Left renal cortex interstitium (tissue), 4 donors: Measurements from ENCODE around the gene ZACN. TPM values are rescaled to one million over a fixed set of nuclear protein-coding genes. Genes with fewer than 3 reads are reported as not detected.

Experiments
- DNase-seq, 4 donors: peaks; one replicate each; pipeline ENCODE4 v3.0.0-alpha.2; 2013; ENCODE audit warnings: low read depth in 4 of 4, low spot score in 2 of 4, missing footprints in 1 of 4
- polyA plus RNA-seq, 4 donors: library from polyadenylated mRNA; unstranded; fragments of 120-200 nt; gene quantifications; one replicate each; pipeline ENCODE4 v1.2.1, GENCODE V29; 2013; ENCODE audit not compliant: insufficient read length in 4 of 4

Gene ZACN
- polyA plus RNA-seq, 4 donors = 14.3 to 25.9 (median 21.9) TPM

- no peak for DNase-seq
Measured at GRCh38 chr17:76125922-76126321, 46.9 kb downstream of the ZACN start.

GRCh38 chr17:76130473-76130872 is 51.5 kb downstream of the ZACN start:
- no peak for DNase-seq

- no peak for DNase-seq
Measured at GRCh38 chr17:76131051-76131691, 52.2 kb downstream of the ZACN start.

GRCh38 chr17:76131692-76132573 is 53.0 kb downstream of the ZACN start:
- no peak for DNase-seq

Other genes starting within 250 kb of the ZACN start
- gene UNC13D, start 234.8 kb upstream of the ZACN start, polyA plus RNA-seq = 1 to 10 TPM; 4.1 to 7.7 (median 5.7) TPM
- 10 to 100 TPM; 79.8 to 92.5 (median 84.8) TPM for gene WBP2, start 223.8 kb upstream of the ZACN start, polyA plus RNA-seq
- gene TRIM47, start 200.6 kb upstream of the ZACN start, polyA plus RNA-seq = 1 to 10 TPM; 5.6 to 7.5 (median 6.6) TPM
- gene TRIM65, start 182.2 kb upstream of the ZACN start, polyA plus RNA-seq = 10 to 100 TPM; 12.2 to 19.6 (median 15.9) TPM
- gene MRPL38, start 174.3 kb upstream of the ZACN start, polyA plus RNA-seq = 100 to 1,000 TPM in 2 of 4 donors, 10 to 100 TPM in 2; 72.9 to 113 (median 94.0) TPM
- 10 to 100 TPM in 2 of 4 donors, 1 to 10 TPM in 2; 5.5 to 16.9 (median 10.8) TPM for gene FBF1, start 138.1 kb upstream of the ZACN start, polyA plus RNA-seq
- gene ACOX1, start 100.0 kb upstream of the ZACN start, polyA plus RNA-seq = 10 to 100 TPM; 28.2 to 37.6 (median 36.2) TPM
- gene TEN1, start 99.9 kb upstream of the ZACN start, polyA plus RNA-seq = 10 to 100 TPM; 19.0 to 32.8 (median 27.4) TPM
- gene CDK3, start 78.3 kb upstream of the ZACN start, polyA plus RNA-seq = 10 to 100 TPM in 2 of 4 donors, 1 to 10 TPM in 2; 8.1 to 28.0 (median 15.3) TPM
- gene EVPL, start 51.9 kb upstream of the ZACN start, polyA plus RNA-seq = 10 to 100 TPM; 15.1 to 26.1 (median 22.9) TPM
- gene SRP68, start 6.7 kb upstream of the ZACN start, polyA plus RNA-seq = 100 to 1,000 TPM in 2 of 4 donors, 10 to 100 TPM in 2; 95.3 to 110 (median 101) TPM
- under 1 TPM; 0.25 to 0.88 (median 0.26) TPM for gene GALR2, start 4.4 kb upstream of the ZACN start, polyA plus RNA-seq
- gene EXOC7, start 24.6 kb downstream of the ZACN start, polyA plus RNA-seq = 100 to 1,000 TPM; 151 to 179 (median 158) TPM
- 10 to 100 TPM; 16.4 to 30.7 (median 25.9) TPM for gene FOXJ1, start 62.1 kb downstream of the ZACN start, polyA plus RNA-seq
- gene RNF157, start 161.3 kb downstream of the ZACN start, polyA plus RNA-seq = 10 to 100 TPM; 22.0 to 39.1 (median 28.8) TPM
- gene UBALD2, start 186.2 kb downstream of the ZACN start, polyA plus RNA-seq = 10 to 100 TPM; 29.0 to 60.6 (median 49.1) TPM
- 10 to 100 TPM in 2 of 4 donors, 1 to 10 TPM in 2; 4.3 to 11.1 (median 8.3) TPM for gene QRICH2, start 229.1 kb downstream of the ZACN start, polyA plus RNA-seq